IMR-90 (cell line): Measurements from ENCODE around the gene FADS1. TPM values are rescaled to one million over a fixed set of nuclear protein-coding genes. Genes with fewer than 3 reads are reported as not detected.

Source experiments
- ATAC-seq: fragments of 200-7000 bp; cut with Tn5 transposase; 2 replicates; pipeline ENCODE4 v1.9.1; 2020; ENCODE audit warnings: low read depth, mild to moderate bottlenecking, moderate library complexity
- BruUV-seq: library from RNA; stranded (reverse); fragments of 400-500 nt; replicated peaks from 2 replicates; lab custom pipeline; 2021; lab: Mats Ljungman, UMichigan
- CTCF ChIA-PET: fragments of 300-600 bp; formaldehyde crosslinking; extraction: SDS; loops from one replicate; lab custom pipeline; 2021; ENCODE audit warnings: antibody characterized with exemption; lab: Yijun Ruan, JAX
- POLR2A ChIA-PET: fragments of 300-600 bp; sonication (Branson Sonifier 250); formaldehyde crosslinking; loops from one replicate; lab custom pipeline; 2022; ENCODE audit warnings: antibody characterized with exemption; ENCODE audit not compliant: unreplicated experiment; lab: Charles Lee
- DNase-seq: peaks from one replicate; pipeline ENCODE4 v3.0.0; 2013
- H2AFZ ChIP-seq: replicated peaks from 2 replicates; pipeline ENCODE3; 2013; ENCODE audit warnings: low read length, mild to moderate bottlenecking; ENCODE audit not compliant: poor library complexity
- H2AK5ac ChIP-seq: 2 replicates; pipeline ENCODE4 v1.6.1; 2013; ENCODE audit warnings: low read depth, low read length, inconsistent platforms
- H2AK9ac ChIP-seq: replicated peaks from 2 replicates; pipeline ENCODE3; 2013; ENCODE audit warnings: mild to moderate bottlenecking, low read depth, low read length, moderate library complexity; ENCODE audit not compliant: poor library complexity
- H2BK120ac ChIP-seq: 2 replicates; pipeline ENCODE4 v1.6.1; 2013; ENCODE audit warnings: low read depth, low read length, inconsistent platforms
- H2BK15ac ChIP-seq: 3 replicates; pipeline ENCODE4 v1.6.1; 2013; ENCODE audit warnings: low read depth, low read length, inconsistent platforms
- H2BK20ac ChIP-seq: 2 replicates; pipeline ENCODE4 v1.6.1; 2013; ENCODE audit warnings: low read depth, mild to moderate bottlenecking, inconsistent platforms, low read length, moderate library complexity
- H2BK5ac ChIP-seq: 2 replicates; pipeline ENCODE4 v1.6.1; 2013; ENCODE audit warnings: mild to moderate bottlenecking, low read depth, low read length, inconsistent platforms; ENCODE audit not compliant: poor library complexity, severe bottlenecking
- H3K14ac ChIP-seq: replicated peaks from 2 replicates; pipeline ENCODE4 v1.6.1; 2013; ENCODE audit warnings: low read depth, low read length, inconsistent platforms
- H3K18ac ChIP-seq: 2 replicates; pipeline ENCODE4 v1.6.1; 2013; ENCODE audit warnings: low read depth, low read length, control low read depth
- H3K23ac ChIP-seq: 2 replicates; pipeline ENCODE4 v1.6.1; 2013; ENCODE audit warnings: low read depth, low read length, inconsistent platforms
- H3K27ac ChIP-seq: 2 replicates; pipeline ENCODE4 v1.5.1; 2013; ENCODE audit warnings: mild to moderate bottlenecking, control low read depth, low read length; ENCODE audit not compliant: insufficient read depth
- H3K27me3 ChIP-seq: 2 replicates; pipeline ENCODE4 v1.6.1; 2013; ENCODE audit warnings: low read length; ENCODE audit not compliant: control insufficient read depth, insufficient read depth
- H3K36me3 ChIP-seq: 2 replicates; pipeline ENCODE4 v1.6.1; 2013; ENCODE audit warnings: low read length, mixed read lengths; ENCODE audit not compliant: control insufficient read depth, insufficient read depth
- H3K4ac ChIP-seq: 2 replicates; pipeline ENCODE4 v1.6.1; 2013; ENCODE audit warnings: low read depth, low read length, inconsistent platforms
- H3K4me1 ChIP-seq: 2 replicates; pipeline ENCODE4 v1.6.1; 2013; ENCODE audit warnings: low read length, mixed read lengths; ENCODE audit not compliant: control insufficient read depth, insufficient read depth
- H3K4me2 ChIP-seq: 2 replicates; pipeline ENCODE4 v1.6.1; 2013; ENCODE audit warnings: low read depth, mild to moderate bottlenecking, control low read depth, low read length, moderate library complexity
- H3K4me3 ChIP-seq: 2 replicates; pipeline ENCODE4 v1.5.1; 2013; ENCODE audit warnings: low read depth, mild to moderate bottlenecking, control low read depth, low read length, moderate library complexity; ENCODE audit not compliant: insufficient read depth
- H3K56ac ChIP-seq: 2 replicates; pipeline ENCODE4 v1.6.1; 2013; ENCODE audit warnings: low read length, inconsistent platforms; ENCODE audit not compliant: insufficient read depth; ENCODE audit errors: extremely low read depth
- H3K79me1 ChIP-seq, 2 experiments: 2 replicates each; pipeline ENCODE4 v1.6.1; 2013; ENCODE audit warnings: low read length in 2 of 2, inconsistent platforms in 1 of 2, low read depth in 1 of 2
- H3K9ac ChIP-seq: 2 replicates; pipeline ENCODE4 v1.6.1; 2013; ENCODE audit warnings: low read depth, low read length, control low read depth
- H3K9me1 ChIP-seq: 2 replicates; pipeline ENCODE4 v1.6.1; 2013; ENCODE audit warnings: low read length, inconsistent platforms; ENCODE audit not compliant: insufficient read depth
- H3K9me3 ChIP-seq: 2 replicates; pipeline ENCODE4 v1.6.1; 2013; ENCODE audit warnings: low read length; ENCODE audit not compliant: control insufficient read depth, insufficient read depth
- H4K20me1 ChIP-seq: 2 replicates; pipeline ENCODE4 v1.6.1; 2013; ENCODE audit warnings: low read length, inconsistent platforms; ENCODE audit not compliant: insufficient read depth
- H4K5ac ChIP-seq: 2 replicates; pipeline ENCODE4 v1.6.1; 2013; ENCODE audit warnings: mild to moderate bottlenecking, low read depth, low read length, control low read depth
- H4K8ac ChIP-seq, 2 experiments: 2 replicates each; pipeline ENCODE4 v1.6.1; 2013; ENCODE audit warnings: low read depth in 2 of 2, low read length in 2 of 2, control low read depth in 1 of 2, inconsistent platforms in 1 of 2
- H4K91ac ChIP-seq: 2 replicates; pipeline ENCODE4 v1.6.1; 2013; ENCODE audit warnings: low read depth, low read length, inconsistent platforms; ENCODE audit not compliant: insufficient read depth
- CEBPB ChIP-seq: IDR thresholded peaks from 2 replicates; pipeline ENCODE4 v1.6.1; 2012; ENCODE audit warnings: low read depth, low read length, improper control_type of control experiment
- CHD1 ChIP-seq: IDR thresholded peaks from 2 replicates; pipeline ENCODE4 v1.6.1; 2012; ENCODE audit warnings: low read depth, low read length, improper control_type of control experiment
- FOS ChIP-seq: fragments of 150-350 bp; IDR thresholded peaks from 2 replicates; pipeline ENCODE4 v1.6.1; 2016; ENCODE audit warnings: low read depth, low read length
- MAZ ChIP-seq: IDR thresholded peaks from 2 replicates; pipeline ENCODE4 v1.6.1; 2012; ENCODE audit warnings: low read depth, mild to moderate bottlenecking, low read length, improper control_type of control experiment, moderate library complexity, borderline replicate concordance
- MXI1 ChIP-seq: IDR thresholded peaks from 2 replicates; pipeline ENCODE4 v1.6.1; 2012; ENCODE audit warnings: low read depth, mild to moderate bottlenecking, low read length, moderate library complexity, borderline replicate concordance
- NFE2L2 ChIP-seq: fragments of 150-350 bp; IDR thresholded peaks from 2 replicates; pipeline ENCODE4 v1.6.1; 2016; ENCODE audit warnings: low read depth, mild to moderate bottlenecking, low read length
- POLR2A ChIP-seq: IDR thresholded peaks from 2 replicates; pipeline ENCODE4 v1.6.1; 2012; ENCODE audit warnings: mild to moderate bottlenecking, low read depth, low read length
- RFX5 ChIP-seq: IDR thresholded peaks from 2 replicates; pipeline ENCODE4 v1.8.0; 2012; ENCODE audit warnings: low read depth, mild to moderate bottlenecking, low read length, moderate library complexity
- SMC3 ChIP-seq: fragments of 150-350 bp; IDR thresholded peaks from 2 replicates; pipeline ENCODE4 v1.6.1; 2016; ENCODE audit warnings: low read depth, mild to moderate bottlenecking, antibody characterized with exemption, low read length, moderate library complexity
- WGBS, 2 experiments: methylation state at CpG; one replicate each; pipeline versions ENCODE4 v1.1.5 to v1.1.7; 2013; ENCODE audit warnings: missing lambda C conversion rate in 2 of 2; ENCODE audit not compliant: insufficient read length in 1 of 2; ENCODE audit errors: extremely low coverage in 2 of 2; 5-methylcytosine and 5-hydroxymethylcytosine counted together
- dilution Hi-C: fragments of 300-500 bp; cut with HindIII; formaldehyde crosslinking; loops from one replicate; pipeline ENCODE4 v1.14.3; 2018; ENCODE audit warnings: low sequenced_read_pairs; ENCODE audit not compliant: unreplicated experiment
- in situ Hi-C: fragments of 300-500 bp; cut with MboI; formaldehyde crosslinking; loops from 3 replicates; pipeline ENCODE4 v1.14.3; 2019; ENCODE audit warnings: low sequenced_read_pairs, inconsistent platforms, mixed read lengths
- intact Hi-C: fragments of 100-400 bp; cut with micrococcal nuclease; formaldehyde crosslinking; loops from 2 replicates; pipeline ENCODE4 v1.10.0; 2022
- polyA plus RNA-seq, 3 experiments: library from polyadenylated mRNA; depleted of rRNA; stranded (reverse); fragments of >200 nt; gene quantifications; 2 replicates each; pipeline ENCODE4 v1.2.3, GENCODE V29; 2012; ENCODE audit warnings: low replicate concordance in 1 of 3
- total RNA-seq: library from RNA; depleted of rRNA; stranded (reverse); fragments of >200 nt; gene quantifications from 2 replicates; pipeline ENCODE4 v1.2.3, GENCODE V29; 2012

Gene FADS1
- total and polyA plus RNA-seq, 2 of the 4 experiments (the other 2 are of a cell fraction), result 16.3 to 18.4 TPM

DNA sequence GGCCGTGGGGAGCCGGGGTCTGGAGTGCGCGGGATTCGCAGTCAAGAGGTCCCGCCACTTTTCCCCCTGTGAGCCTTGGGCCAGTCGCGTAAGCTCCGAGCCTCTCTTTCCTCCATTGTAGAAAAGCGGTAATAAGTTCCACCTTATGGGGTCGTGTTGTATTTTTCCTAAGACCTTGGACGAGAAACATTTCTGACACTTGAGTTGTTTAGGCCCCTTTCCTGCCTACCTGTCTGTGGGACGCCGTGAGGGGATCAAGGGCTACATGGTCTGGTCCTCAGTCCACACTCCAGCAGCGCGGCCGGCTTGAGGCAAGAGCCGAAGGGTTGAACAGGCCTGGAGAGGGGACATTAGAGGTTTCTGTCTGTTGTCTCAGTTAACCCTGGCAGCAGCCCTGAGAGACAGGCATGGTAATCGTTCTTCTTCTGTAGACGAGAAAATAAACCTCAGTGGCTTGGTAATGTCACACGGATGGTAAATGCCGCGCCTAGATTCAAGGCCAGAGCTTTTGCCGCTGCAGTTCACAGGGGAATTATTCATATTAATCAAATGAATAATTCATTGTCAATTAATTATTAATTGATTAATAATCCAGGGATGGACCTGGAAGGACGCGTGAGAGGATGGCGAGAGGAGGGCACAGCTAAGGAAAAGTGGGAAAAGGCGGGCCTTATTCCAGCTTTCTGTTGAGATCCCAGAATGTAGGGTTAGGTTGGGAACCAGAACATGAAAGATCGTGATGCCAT, 23.5 kb downstream of the FADS1 start:
- Histone ChIP-seq H3K36me3 (peaks cover 28% of the 10 kb centered on the region), H3K56ac (peak overlapping the region; percentile 75), H2BK5ac (no peak overlapping the region), H3K4me3 (peak overlapping the region; percentile 74), H2AFZ (peak overlapping the region; percentile 100), H4K8ac (peak overlapping the region; percentile 70 to 90; a peak in 3 of 4 replicates), H3K4me1 (peaks cover 3% of the 10 kb centered on the region), H3K79me1 (peaks cover 32 to 66% of the 10 kb centered on the region in 2 experiments), H2BK120ac (no peak overlapping the region), H2AK5ac (peak overlapping the region; percentile 85), H2AK9ac (peak overlapping the region; percentile 99), H4K5ac (peak overlapping the region; percentile 42; the same call in 1 of the 2 replicates), H3K9me1 (no peaks in the 10 kb centered on the region), H4K20me1 (peaks cover 3% of the 10 kb centered on the region), H3K27ac (peak overlapping the region; percentile 98), H3K9ac (peak overlapping the region; percentile 99), H4K91ac (peak overlapping the region; percentile 75), H3K4me2 (peak overlapping the region; percentile 98), H3K23ac (peak overlapping the region; percentile 55), H3K18ac (no peak overlapping the region), H3K4ac (peak overlapping the region; percentile 72), H3K9me3 (no peaks in the 10 kb centered on the region), H3K14ac (peak overlapping the region; percentile 46), H2BK20ac (no peak overlapping the region), H3K27me3 (no peaks in the 10 kb centered on the region), H2BK15ac (no peak overlapping the region)
- 0% methylated on average over 3 of the region's 29 CpGs; no CpG with 5 or more reads in 1 of the 2 experiments for WGBS, 2 experiments
- TF ChIP-seq CHD1, result no peak
- TF ChIP-seq FOS, result no peak
- TF ChIP-seq MAZ, result no peak
- TF ChIP-seq CEBPB, result no peak
- no peak for TF ChIP-seq SMC3
- TF ChIP-seq POLR2A, result no peak
- no peak for TF ChIP-seq RFX5
- TF ChIP-seq MXI1, result no peak
- TF ChIP-seq NFE2L2, result no peak
- intact Hi-C loops (no loop called here), in situ Hi-C loops (loop anchor here (10.0 kb wide), 1 partner anchor 312 kb away; no protein-coding TSS in a partner anchor), dilution Hi-C loops (no loop called here)
- ATAC-seq (peak; percentile 15), DNase-seq (no peak)
- POLR2A ChIA-PET, result interaction anchor here (0.5 to 0.6 kb wide), 2 partner anchors 28 to 168 kb away, joined by 3 read pairs; no protein-coding TSS in a partner anchor
- CTCF ChIA-PET, result no interaction called here
- BruUV-seq, result no TSS peak
